GM15510 (cell line): Measurements from ENCODE around the gene BSND.

Experiments used
- POLR2A ChIP-seq: IDR thresholded peaks from 3 replicates; pipeline ENCODE4 v1.6.1; 2011; ENCODE audit warnings: borderline replicate concordance; ENCODE audit not compliant: insufficient read length; ENCODE audit errors: extremely low read depth

Gene BSND

DNA sequence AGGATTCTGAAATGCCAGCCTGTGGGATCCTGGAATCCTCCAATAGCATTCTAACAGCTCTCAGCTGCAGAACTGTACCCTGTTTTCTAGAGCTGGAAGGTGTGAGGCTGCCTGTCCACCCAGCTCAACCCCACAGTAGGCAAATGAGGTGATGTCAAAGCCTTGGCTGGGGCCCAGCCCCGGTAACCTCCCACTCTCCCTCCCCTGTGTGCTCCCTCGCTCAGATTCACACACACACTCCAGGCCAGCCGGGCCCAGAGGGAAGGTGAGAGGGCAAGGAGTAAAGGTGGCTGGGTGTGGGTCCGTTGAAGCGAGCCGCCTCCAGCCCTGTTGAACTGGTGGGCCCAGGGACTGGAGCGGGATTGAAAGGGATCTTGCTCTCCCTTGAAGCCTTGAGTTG is at the start of gene BSND:
Gene BSND (plus strand): TSS at position 257 of the 400 bp plus-strand sequence. CDS start 254 bp downstream, outside the sequence.
- TF ChIP-seq POLR2A, result no peak

- TF ChIP-seq POLR2A, result no peak
These were observed 49.7 kb upstream of the BSND start for GRCh38 chr1:54949053-54949452.

GRCh38 chr1:54950006-54950368 is 48.7 kb upstream of the BSND start:
- no peak for TF ChIP-seq POLR2A

DNA sequence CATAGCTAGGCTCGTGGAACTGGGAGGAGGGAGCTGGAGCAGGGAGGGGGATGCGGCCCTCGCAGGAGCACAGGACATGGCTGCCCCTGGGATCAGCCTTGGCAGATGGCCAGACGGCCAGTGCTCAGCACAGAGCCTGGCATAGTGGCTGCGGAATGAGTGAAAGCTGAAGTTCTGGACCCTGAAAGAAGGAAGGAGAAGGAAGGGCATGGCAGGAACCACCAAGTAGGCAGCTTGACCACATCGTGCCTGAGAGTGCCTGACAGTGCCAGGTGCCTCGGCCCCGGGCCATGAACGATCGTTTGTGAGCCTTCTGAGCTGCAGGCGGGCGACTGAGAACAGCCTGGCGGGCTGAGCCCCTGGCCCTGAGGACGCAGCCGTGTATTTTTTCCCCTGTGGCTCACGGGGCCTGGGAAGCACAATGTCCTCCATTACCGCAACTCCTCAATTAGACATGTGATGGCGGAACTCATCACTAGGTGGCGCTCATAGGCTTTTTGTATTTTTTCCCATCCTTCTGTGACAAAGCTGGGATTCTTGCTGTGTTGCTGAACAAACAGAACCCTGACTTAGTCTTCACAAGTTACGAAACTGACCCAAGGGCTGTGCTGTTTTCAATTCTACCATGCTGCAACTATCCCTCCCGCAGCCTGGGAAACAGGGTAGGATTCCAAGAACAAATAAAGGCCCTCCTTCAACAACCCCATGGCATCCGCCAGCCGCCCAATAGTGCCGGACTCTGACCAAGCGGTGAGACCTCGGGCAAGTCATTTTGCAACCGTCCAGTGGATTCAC is 48.2 kb upstream of the BSND start:
- no peak for TF ChIP-seq POLR2A

GRCh38 chr1:54951810-54952226 is 46.9 kb upstream of the BSND start:
- no peak for TF ChIP-seq POLR2A

DNA sequence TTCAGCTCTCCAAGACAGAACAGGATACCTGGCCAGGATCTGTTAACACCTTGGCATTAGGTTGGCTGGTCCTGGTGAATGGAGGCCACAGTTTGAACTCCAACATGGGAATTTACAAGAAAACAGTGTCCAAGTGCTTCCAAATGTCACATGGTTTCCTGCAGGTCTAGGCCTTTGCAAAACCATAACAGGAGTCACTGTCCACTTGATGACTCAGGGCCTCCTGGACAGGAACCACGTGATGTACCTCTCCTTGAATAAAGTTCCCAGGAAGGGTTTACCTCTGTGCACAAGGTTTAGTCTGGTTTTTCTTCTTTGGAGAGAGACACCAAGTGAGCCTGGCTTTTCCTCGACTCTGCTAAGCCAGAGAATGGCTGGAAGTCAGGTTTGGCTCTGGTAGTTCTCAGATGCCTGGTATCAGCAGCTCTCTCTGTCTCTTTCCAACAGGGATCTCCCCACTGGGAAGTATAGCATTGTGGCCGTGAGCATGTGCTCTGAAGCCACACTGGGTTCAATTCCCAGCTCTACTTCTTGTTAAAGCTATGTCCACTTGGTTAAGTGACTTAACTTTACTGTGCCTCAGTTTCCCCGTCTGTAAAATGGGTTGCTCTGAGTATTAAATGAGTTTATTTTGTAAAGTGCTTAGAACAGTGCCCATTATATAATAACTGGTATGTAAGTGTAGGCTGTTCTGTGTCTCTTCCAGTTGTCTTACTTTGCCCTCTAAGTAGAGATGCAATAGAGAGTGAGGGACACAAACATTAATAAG is 45.6 kb upstream of the BSND start:
- TF ChIP-seq POLR2A, result no peak

GRCh38 chr1:54953846-54954245 is 44.9 kb upstream of the BSND start:
- TF ChIP-seq POLR2A, result no peak

- no peak for TF ChIP-seq POLR2A
These were observed 43.4 kb upstream of the BSND start for GRCh38 chr1:54955359-54955758.

- no peak for TF ChIP-seq POLR2A
These were observed 42.0 kb upstream of the BSND start for GRCh38 chr1:54956726-54957125.

DNA sequence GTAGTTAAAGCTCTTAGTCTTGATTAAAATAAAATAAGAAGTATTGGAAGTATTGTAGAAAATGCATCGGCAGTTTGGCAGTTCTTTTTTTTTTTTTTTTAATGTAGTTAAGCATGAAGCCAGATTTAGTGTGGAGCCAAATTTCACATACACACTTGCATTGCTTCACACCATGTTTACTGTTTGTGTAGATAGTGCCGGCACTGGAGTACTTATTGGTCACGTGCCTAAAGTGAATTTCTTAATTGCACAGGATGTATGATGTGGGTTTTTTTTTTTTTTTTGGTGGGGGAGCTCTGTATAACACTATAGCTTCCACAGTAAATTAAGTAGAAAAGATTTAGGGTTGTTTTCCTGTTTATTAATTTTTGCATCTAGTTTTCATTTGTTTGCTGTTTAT is 39.5 kb upstream of the BSND start:
- no peak for TF ChIP-seq POLR2A

DNA sequence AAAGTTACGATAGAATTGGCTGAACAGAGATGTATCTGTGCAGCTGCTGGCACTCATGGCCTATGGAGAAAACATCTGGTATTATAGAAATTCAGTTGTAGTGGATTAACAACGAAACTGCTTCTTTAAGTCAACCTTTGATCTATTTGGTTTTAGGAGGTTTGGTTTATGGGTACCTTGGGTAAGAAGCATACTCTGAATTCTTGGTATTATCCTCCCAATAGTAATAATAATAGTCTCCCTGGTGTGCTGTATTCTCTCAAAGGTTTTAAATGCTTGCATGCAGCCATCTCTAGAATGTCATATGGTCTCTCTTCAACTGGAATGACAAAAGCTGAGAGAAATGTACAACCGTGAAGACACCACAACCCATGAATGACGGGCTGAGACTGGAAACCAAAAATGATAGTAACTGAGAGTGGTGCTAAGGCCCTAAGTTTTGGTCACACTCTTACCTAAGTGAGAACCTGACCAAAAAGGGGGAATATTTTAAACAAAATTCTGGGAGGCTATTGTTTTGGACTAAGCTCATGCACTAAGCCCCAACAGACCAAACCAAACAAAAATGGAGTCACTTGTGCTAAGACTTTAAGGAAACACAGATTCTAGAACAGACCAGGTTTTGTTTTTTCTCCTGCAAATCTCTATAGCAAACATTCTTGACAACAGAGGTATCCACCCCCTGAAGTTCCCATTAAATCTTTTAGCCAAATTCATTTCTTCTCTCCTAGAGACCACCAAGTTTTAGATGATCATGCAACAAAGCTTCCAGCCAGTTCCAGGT is 35.9 kb upstream of the BSND start:
- TF ChIP-seq POLR2A, result no peak

DNA sequence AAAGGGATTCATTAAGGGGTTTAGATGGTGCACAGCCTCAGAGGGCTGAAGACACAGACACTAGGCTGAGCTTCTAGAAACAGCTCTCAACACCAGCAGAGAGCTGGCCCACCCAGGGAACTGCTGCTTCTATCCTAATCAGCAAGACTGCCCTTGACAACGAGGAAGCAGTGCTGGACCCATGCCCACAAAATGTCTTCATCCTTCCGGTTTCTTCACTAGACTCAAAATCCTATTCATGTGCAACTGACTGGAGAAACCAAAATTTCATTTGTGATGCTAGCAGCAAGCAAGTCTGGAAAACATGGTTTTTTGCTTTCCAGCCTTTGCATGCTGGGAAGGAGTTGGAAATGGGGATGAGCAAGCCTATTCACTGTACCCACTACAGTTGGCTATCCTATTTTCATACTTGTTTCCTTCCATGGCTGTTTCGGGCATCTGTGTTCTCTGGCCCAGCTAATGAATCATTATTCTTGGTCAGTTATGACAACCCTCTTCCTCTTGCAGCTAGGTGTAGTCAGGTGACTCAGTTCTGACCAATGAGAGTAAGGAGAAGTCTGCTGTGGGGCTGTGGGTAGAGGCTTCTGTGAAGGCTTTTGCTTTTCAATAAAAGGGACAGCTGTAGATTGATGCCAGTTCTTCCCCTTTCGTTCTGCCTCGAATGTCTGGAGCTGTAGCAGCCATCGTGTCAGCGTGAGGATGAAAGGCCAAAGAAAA is 33.0 kb upstream of the BSND start:
- no peak for TF ChIP-seq POLR2A

DNA sequence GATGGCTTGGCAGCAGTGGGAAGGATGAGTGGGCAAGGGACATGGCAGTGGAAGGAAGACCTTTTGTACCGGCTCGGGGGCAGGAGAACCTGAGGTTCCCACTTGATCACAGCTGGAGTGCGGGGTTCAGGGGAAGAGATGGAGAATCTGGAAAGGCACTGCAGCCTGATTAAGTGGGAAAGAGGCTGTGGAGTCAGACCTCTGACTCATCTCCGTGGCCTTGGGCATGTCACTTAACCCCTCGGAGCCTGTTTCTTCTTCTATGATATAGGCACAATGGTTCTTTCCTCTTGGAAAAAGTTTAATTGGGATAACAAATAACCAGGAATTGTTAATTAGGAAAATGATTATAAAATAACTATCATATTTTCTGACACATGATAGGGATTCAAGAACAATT is 31.4 kb upstream of the BSND start:
- no peak for TF ChIP-seq POLR2A

GRCh38 chr1:54968551-54968950 is 30.2 kb upstream of the BSND start:
- no peak for TF ChIP-seq POLR2A
